SIG-M5 (cell line): ENCODE data around the gene C1QL4.
"Not testable (repeated sequence)": the region's sequence is repeated elsewhere in the genome, so short reads cannot be mapped to it uniquely, and the experiment has no call there.

Experiments
- DNase-seq: peaks from one replicate; lab custom pipeline; 2025; lab: John Stamatoyannopoulos, UW

Gene C1QL4

GRCh38 chr12:49301760-49302159 lies 35.2 kb downstream of the C1QL4 start:
- no peak for DNase-seq

- DNase-seq: no peak
Observed at GRCh38 chr12:49298160-49298559, 38.8 kb downstream of the C1QL4 start.

- no peak for DNase-seq
Observed at GRCh38 chr12:49297695-49298060, 39.3 kb downstream of the C1QL4 start.

- DNase-seq: no peak
Observed at GRCh38 chr12:49296836-49297694, 39.9 kb downstream of the C1QL4 start.

- DNase-seq: no peak
Observed at GRCh38 chr12:49296034-49296835, 40.8 kb downstream of the C1QL4 start.

- no peak for DNase-seq
Observed at GRCh38 chr12:49295082-49295936, 41.7 kb downstream of the C1QL4 start, which contains the start of gene PRPH. TSS of gene PRPH (plus strand) at chr12:49295147. CDS start at chr12:49295201, 54 bp downstream.

- DNase-seq: no peak
Observed at GRCh38 chr12:49294804-49295081, 42.2 kb downstream of the C1QL4 start.

- DNase-seq: no peak
Observed at GRCh38 chr12:49294086-49294803, 42.7 kb downstream of the C1QL4 start.

GRCh38 chr12:49293056-49293956 lies 43.7 kb downstream of the C1QL4 start:
- DNase-seq: no peak

- DNase-seq: no peak
Observed at GRCh38 chr12:49292729-49293055, 44.3 kb downstream of the C1QL4 start.

- DNase-seq: no peak
Observed at GRCh38 chr12:49288922-49289555, 47.9 kb downstream of the C1QL4 start.

- DNase-seq: no peak
Observed at GRCh38 chr12:49288412-49288853, 48.6 kb downstream of the C1QL4 start.

- no peak for DNase-seq
Observed at GRCh38 chr12:49287876-49288275, 49.1 kb downstream of the C1QL4 start.

GRCh38 chr12:49284672-49285071 lies 52.3 kb downstream of the C1QL4 start:
- DNase-seq: no peak

- DNase-seq: no peak
Observed at GRCh38 chr12:49283541-49284429, 53.2 kb downstream of the C1QL4 start.

GRCh38 chr12:49282740-49283375 lies 54.1 kb downstream of the C1QL4 start:
- DNase-seq: not testable (repeated sequence)
